Smooth muscle cell (in vitro differentiated cells): ENCODE measurements around the gene GGNBP2. TPM values are rescaled to one million over a fixed set of nuclear protein-coding genes. Genes with fewer than 3 reads are reported as not detected.
A peak's percentile ranks its signal among the peaks of the same experiment; 100 is the strongest.
"Not testable (repeated sequence)": the region's sequence is repeated elsewhere in the genome, so short reads cannot be mapped to it uniquely, and the experiment has no call there.

Experiments
- DNase-seq: peaks from one replicate; lab custom pipeline; 2025; ENCODE audit not compliant: unreplicated experiment; lab: John Stamatoyannopoulos, UW
- H2AFZ ChIP-seq: fragments of 200-600 bp; sonication (generic); 2 replicates; pipeline ENCODE4 v1.6.0; 2016; ENCODE audit warnings: antibody characterized with exemption, low read depth, mild to moderate bottlenecking
- H3F3A ChIP-seq: fragments of 200-600 bp; sonication (generic); 2 replicates; pipeline ENCODE4 v1.6.0; 2017; ENCODE audit warnings: antibody characterized with exemption, low read depth
- H3K27ac ChIP-seq: fragments of 200-600 bp; sonication (generic); 2 replicates; pipeline ENCODE4 v1.5.1; 2016; ENCODE audit warnings: low read depth, mild to moderate bottlenecking
- H3K27me3 ChIP-seq: fragments of 200-600 bp; sonication (generic); 2 replicates; pipeline ENCODE4 v1.6.1; 2016; ENCODE audit warnings: low read depth, mild to moderate bottlenecking
- H3K36me3 ChIP-seq: fragments of 200-600 bp; sonication (generic); 2 replicates; pipeline ENCODE4 v1.5.1; 2016; ENCODE audit warnings: low read depth
- H3K4me1 ChIP-seq: fragments of 200-600 bp; sonication (generic); 2 replicates; pipeline ENCODE4 v1.5.1; 2016; ENCODE audit warnings: low read depth
- H3K4me2 ChIP-seq: fragments of 200-600 bp; sonication (generic); 2 replicates; pipeline ENCODE4 v1.6.0; 2016; ENCODE audit warnings: mild to moderate bottlenecking
- H3K4me3 ChIP-seq: fragments of 200-600 bp; sonication (generic); 2 replicates; pipeline ENCODE4 v1.5.1; 2016; ENCODE audit warnings: mild to moderate bottlenecking
- H3K79me2 ChIP-seq: fragments of 200-600 bp; sonication (generic); 2 replicates; pipeline ENCODE4 v1.6.0; 2016; ENCODE audit warnings: low read depth, mild to moderate bottlenecking
- H3K9ac ChIP-seq: fragments of 200-600 bp; sonication (generic); 2 replicates; pipeline ENCODE4 v1.6.0; 2016; ENCODE audit warnings: low read depth
- H3K9me3 ChIP-seq: fragments of 200-600 bp; sonication (generic); replicated peaks from 2 replicates; pipeline ENCODE4 v1.5.1; 2016; ENCODE audit warnings: low read depth
- H4K20me1 ChIP-seq: fragments of 200-600 bp; sonication (generic); 2 replicates; pipeline ENCODE4 v1.6.0; 2016; ENCODE audit warnings: low read depth
- CTCF ChIP-seq: fragments of 200-600 bp; sonication (generic); IDR thresholded peaks from 2 replicates; pipeline ENCODE4 v1.5.1; 2017; ENCODE audit warnings: borderline replicate concordance, mild to moderate bottlenecking, antibody characterized with exemption; ENCODE audit not compliant: insufficient read depth, poor library complexity, severe bottlenecking
- WGBS: methylation state at CpG from one replicate; pipeline ENCODE4 v1.1.7; 2016; ENCODE audit warnings: low lambda C conversion rate; 5-methylcytosine and 5-hydroxymethylcytosine counted together
- polyA plus RNA-seq: library from polyadenylated mRNA; unstranded; fragments of >200 nt; fragmentation: Nextera tagmentation; extraction: Ambion mirVana; gene quantifications from 2 replicates; pipeline ENCODE4 v1.2.1, GENCODE V29; 2016
- total RNA-seq: library from RNA; depleted of rRNA; stranded (reverse); fragments of >200 nt; gene quantifications from 2 replicates; pipeline ENCODE4 v1.2.3, GENCODE V29; 2014

The GGNBP2 gene
- total and polyA plus RNA-seq, 2 experiments from 2014 or later, result 54.4 to 56.6 TPM

- no peak overlapping the region for H2AFZ ChIP-seq
- H3K9me3 ChIP-seq, result no peaks in the 10 kb centered on the region
- peak overlapping the region; percentile 85 for H3K4me3 ChIP-seq
- no peak for DNase-seq
- H3K4me2 ChIP-seq, result peak overlapping the region; percentile 96
- H3K36me3 ChIP-seq, result no peaks in the 10 kb centered on the region
- no peak overlapping the region for H3K9ac ChIP-seq
- H3K27me3 ChIP-seq, result no peaks in the 10 kb centered on the region
- H3K4me1 ChIP-seq, result peaks cover 23% of the 10 kb centered on the region
- peaks cover 5% of the 10 kb centered on the region for H3K79me2 ChIP-seq
- WGBS, result 3% methylated on average over 5 of the region's 5 CpGs
- H4K20me1 ChIP-seq, result no peaks in the 10 kb centered on the region
- no peak overlapping the region for H3K27ac ChIP-seq
- TF ChIP-seq CTCF, result peak; percentile 88
- H3F3A ChIP-seq, result no peaks in the 10 kb centered on the region
These were observed 58.2 kb downstream of the GGNBP2 start for GRCh38 chr17:36602924-36603384.

- WGBS, result 98% methylated on average over 5 of the region's 5 CpGs
- not testable (repeated sequence) for H3K9ac ChIP-seq, H3F3A ChIP-seq, H3K4me3 ChIP-seq, H3K79me2 ChIP-seq, DNase-seq, H3K9me3 ChIP-seq, H3K36me3 ChIP-seq, H3K4me2 ChIP-seq, H2AFZ ChIP-seq, H4K20me1 ChIP-seq, H3K27me3 ChIP-seq, H3K27ac ChIP-seq
- H3K4me1 ChIP-seq, result peaks cover 23% of the 10 kb centered on the region
These were observed 60.3 kb downstream of the GGNBP2 start for GRCh38 chr17:36605028-36605427.

GRCh38 chr17:36608280-36608679 lies 63.6 kb downstream of the GGNBP2 start:
- Histone ChIP-seq H3K4me3 (no peak overlapping the region), H3K27me3 (no peaks in the 10 kb centered on the region), H3K27ac (no peak overlapping the region), H4K20me1 (no peaks in the 10 kb centered on the region), H3K79me2 (peaks cover 4% of the 10 kb centered on the region), H2AFZ (no peak overlapping the region), H3K4me1 (peaks cover 6% of the 10 kb centered on the region), H3K4me2 (no peak overlapping the region), H3K36me3 (no peaks in the 10 kb centered on the region), H3K9ac (no peak overlapping the region), H3K9me3 (no peaks in the 10 kb centered on the region), H3F3A (no peaks in the 10 kb centered on the region)
- TF ChIP-seq CTCF, result no peak
- 98% methylated on average over 7 of the region's 7 CpGs for WGBS
- DNase-seq, result no peak

- no peak for DNase-seq
These were observed 64.2 kb downstream of the GGNBP2 start for GRCh38 chr17:36608794-36609497.

More at GRCh38 chr17:36608794-36609497, 64.2 kb downstream of the GGNBP2 start:
- Histone ChIP-seq H3K4me1 (no peaks in the 10 kb centered on the region), H3K9me3 (no peaks in the 10 kb centered on the region), H3K36me3 (no peaks in the 10 kb centered on the region), H3K27me3 (no peaks in the 10 kb centered on the region), H3K9ac (no peak overlapping the region), H2AFZ (no peak overlapping the region), H3K4me3 (no peak overlapping the region), H3K79me2 (no peaks in the 10 kb centered on the region), H4K20me1 (no peaks in the 10 kb centered on the region), H3K27ac (no peak overlapping the region), H3K4me2 (no peak overlapping the region), H3F3A (no peaks in the 10 kb centered on the region)
- WGBS, result 78% methylated on average over 23 of the region's 24 CpGs
- TF ChIP-seq CTCF, result peak; percentile 35
